Panc1 (cell line): ENCODE results near the gene DLG2. TPM values are rescaled to one million over a fixed set of nuclear protein-coding genes. Genes with fewer than 3 reads are reported as not detected.

Experiments used
- ATAC-seq: fragments of 200-7000 bp; cut with Tn5 transposase; 2 replicates; pipeline ENCODE4 v1.9.1; 2020; ENCODE audit warnings: mild to moderate bottlenecking, moderate library complexity
- BruUV-seq: library from RNA; stranded (reverse); fragments of 400-500 nt; replicated peaks from 2 replicates; lab custom pipeline; 2021; lab: Mats Ljungman, UMichigan
- CTCF ChIA-PET: fragments of 300-600 bp; sonication (Branson Sonifier 250); formaldehyde crosslinking; loops from one replicate; lab custom pipeline; 2022; ENCODE audit warnings: antibody characterized with exemption; lab: Charles Lee
- POLR2A ChIA-PET: fragments of 300-600 bp; sonication (Branson Sonifier 250); formaldehyde crosslinking; loops from one replicate; lab custom pipeline; 2022; ENCODE audit warnings: antibody characterized with exemption; lab: Charles Lee
- DNase-seq: peaks from one replicate; pipeline ENCODE4 v3.0.0-alpha.2; 2010; ENCODE audit warnings: low read depth, low spot score
- H3K27ac ChIP-seq: 2 replicates; pipeline ENCODE4 v1.5.1; 2011; ENCODE audit warnings: mild to moderate bottlenecking, low read length, inconsistent platforms
- H3K27me3 ChIP-seq: fragments of 200-500 bp; sonication (Bioruptor generic); 2 replicates; pipeline ENCODE4 v1.6.0; 2014; ENCODE audit warnings: low read length, inconsistent platforms; ENCODE audit not compliant: control insufficient read depth, insufficient read depth
- H3K36me3 ChIP-seq: fragments of 200-500 bp; sonication (Bioruptor generic); 2 replicates; pipeline ENCODE4 v1.5.1; 2014; ENCODE audit warnings: inconsistent platforms, mild to moderate bottlenecking, low read length, moderate library complexity; ENCODE audit not compliant: control insufficient read depth, insufficient read depth
- H3K4me1 ChIP-seq: 2 replicates; pipeline ENCODE4 v1.5.1; 2011; ENCODE audit warnings: inconsistent platforms, mild to moderate bottlenecking, low read length, moderate library complexity; ENCODE audit not compliant: control insufficient read depth, insufficient read depth
- H3K4me3 ChIP-seq, 2 experiments: 2 replicates each; pipeline ENCODE4 v1.5.1; 2011 to 2012; ENCODE audit warnings: low read depth in 2 of 2, low read length in 2 of 2, mild to moderate bottlenecking in 2 of 2, inconsistent platforms in 1 of 2, moderate library complexity in 1 of 2
- H3K9me3 ChIP-seq: fragments of 200-500 bp; sonication (Bioruptor generic); 2 replicates; pipeline ENCODE4 v1.5.1; 2014; ENCODE audit warnings: low read depth, mild to moderate bottlenecking, inconsistent platforms, low read length, moderate library complexity; ENCODE audit not compliant: control insufficient read depth, insufficient read depth
- CTCF ChIP-seq: fragments of 450-650 bp; IDR thresholded peaks from 2 replicates; pipeline ENCODE4 v1.5.1; 2017; ENCODE audit warnings: mild to moderate bottlenecking
- POLR2AphosphoS5 ChIP-seq: IDR thresholded peaks from 2 replicates; pipeline ENCODE4 v1.6.1; 2012; ENCODE audit warnings: mild to moderate bottlenecking, low read depth, low read length, moderate library complexity
- REST ChIP-seq, 2 experiments: IDR thresholded peaks; 2 replicates each; pipeline ENCODE4 v1.6.1; 2011 to 2012; ENCODE audit warnings: low read depth in 2 of 2, control low read depth in 1 of 2, low read length in 1 of 2, mild to moderate bottlenecking in 1 of 2, moderate library complexity in 1 of 2; ENCODE audit not compliant: insufficient read depth in 1 of 2
- SIN3A ChIP-seq: IDR thresholded peaks from 2 replicates; pipeline ENCODE4 v1.6.1; 2012; ENCODE audit warnings: low read depth, mild to moderate bottlenecking, low read length, moderate library complexity, borderline replicate concordance; ENCODE audit not compliant: insufficient read depth
- TCF7L2 ChIP-seq: IDR thresholded peaks from 2 replicates; pipeline ENCODE4 v1.6.1; 2011; ENCODE audit warnings: mild to moderate bottlenecking, low read depth, low read length, inconsistent platforms
- in situ Hi-C: cut with HindIII; loops from 2 replicates; pipeline ENCODE4 v1.10.0; 2016; ENCODE audit warnings: low sequenced_read_pairs, low pct_unique_long_range_greater_than_20kb
- intact Hi-C: fragments of 100-400 bp; cut with micrococcal nuclease; formaldehyde crosslinking; loops from one replicate; pipeline ENCODE4 v1.10.0; 2022; ENCODE audit not compliant: unreplicated experiment
- total RNA-seq: library from RNA; stranded (reverse); gene quantifications from one replicate; pipeline ENCODE4 v1.2.1, GENCODE V29; 2021; ENCODE audit not compliant: unreplicated experiment

Gene DLG2
- total RNA-seq, 1 experiment from 2014 or later, result 4.2 TPM

GRCh38 chr11:84563356-84563755 is 1063.8 kb downstream of the DLG2 start:
- in situ Hi-C loops (no loop called here), intact Hi-C loops (no loop called here)
- no peaks in the 10 kb centered on the region for H3K9me3 ChIP-seq
- CTCF ChIA-PET, result no interaction called here
- H3K27me3 ChIP-seq, result no peaks in the 10 kb centered on the region
- no peak for ATAC-seq
- POLR2A ChIA-PET, result no interaction called here
- no peaks in the 10 kb centered on the region for H3K36me3 ChIP-seq
- no peak overlapping the region for H3K4me3 ChIP-seq
- no peaks in the 10 kb centered on the region for H3K4me1 ChIP-seq
- DNase-seq, result no peak
- H3K27ac ChIP-seq, result no peak overlapping the region
- TF ChIP-seq CTCF (no peak), REST (IDR thresholded peaks at IDR 0.05; ENCODE audit: insufficient read depth in 1 of 2, low read depth in 2 of 2, low read length in 1 of 2) (no peak), POLR2AphosphoS5 (no peak), TCF7L2 (no peak)
- BruUV-seq, result no TSS peak

GRCh38 chr11:84560206-84560605 is 1066.9 kb downstream of the DLG2 start:
- in situ Hi-C loops, result no loop called here
- CTCF ChIA-PET, result no interaction called here

More at GRCh38 chr11:84560206-84560605, 1066.9 kb downstream of the DLG2 start:
- TF ChIP-seq REST (IDR thresholded peaks at IDR 0.05; ENCODE audit: insufficient read depth in 1 of 2, low read depth in 2 of 2, low read length in 1 of 2) (no peak), TCF7L2 (no peak), CTCF (no peak), SIN3A (no peak), POLR2AphosphoS5 (no peak)
- H3K4me1 ChIP-seq, result no peaks in the 10 kb centered on the region
- H3K36me3 ChIP-seq, result no peaks in the 10 kb centered on the region
- DNase-seq, result no peak
- no peak overlapping the region for H3K4me3 ChIP-seq
- BruUV-seq, result no TSS peak
- H3K27me3 ChIP-seq, result no peaks in the 10 kb centered on the region
- POLR2A ChIA-PET, result no interaction called here
- no peak overlapping the region for H3K27ac ChIP-seq
- intact Hi-C loops, result no loop called here
- H3K9me3 ChIP-seq, result no peaks in the 10 kb centered on the region
- no peak for ATAC-seq
